RWPE2 (cell line): Measurements from ENCODE around the gene PRPF38A.
"Not testable (repeated sequence)": the region's sequence is repeated elsewhere in the genome, so short reads cannot be mapped to it uniquely, and the experiment has no call there.

Experiments
- ATAC-seq: fragments of 200-7000 bp; cut with Tn5 transposase; 3 replicates; pipeline ENCODE4 v1.9.1; 2021; ENCODE audit warnings: low read depth
- DNase-seq: peaks from one replicate; pipeline ENCODE4 v3.0.0-alpha.2; 2020; ENCODE audit warnings: low spot score
- H3K27ac ChIP-seq: fragments of 450-650 bp; 2 replicates; pipeline ENCODE4 v1.5.1; 2017; ENCODE audit warnings: mild to moderate bottlenecking; ENCODE audit not compliant: poor library complexity, severe bottlenecking
- H3K27me3 ChIP-seq: fragments of 250-450 bp; sonication (Bioruptor Pico); 2 replicates; pipeline ENCODE4 v1.5.1; 2021; ENCODE audit warnings: mild to moderate bottlenecking, moderate library complexity; ENCODE audit not compliant: insufficient read depth, poor library complexity, severe bottlenecking
- H3K36me3 ChIP-seq: fragments of 250-450 bp; sonication (Bioruptor Pico); 2 replicates; pipeline ENCODE4 v1.5.1; 2020; ENCODE audit warnings: low read depth, mild to moderate bottlenecking, moderate library complexity
- H3K4me1 ChIP-seq: fragments of 250-450 bp; sonication (Bioruptor Pico); 2 replicates; pipeline ENCODE4 v1.5.1; 2021; ENCODE audit warnings: mild to moderate bottlenecking, moderate library complexity; ENCODE audit not compliant: insufficient read depth, poor library complexity, severe bottlenecking
- H3K4me3 ChIP-seq: fragments of 250-450 bp; sonication (Bioruptor Pico); 2 replicates; pipeline ENCODE4 v1.5.1; 2021; ENCODE audit warnings: mild to moderate bottlenecking, moderate library complexity; ENCODE audit not compliant: severe bottlenecking
- H3K9me3 ChIP-seq: fragments of 250-450 bp; sonication (Bioruptor Pico); 2 replicates; pipeline ENCODE4 v1.5.1; 2021; ENCODE audit warnings: mild to moderate bottlenecking, moderate library complexity; ENCODE audit not compliant: severe bottlenecking
- CTCF ChIP-seq: fragments of 450-650 bp; IDR thresholded peaks from one replicate; pipeline ENCODE4 v1.5.1; 2017; ENCODE audit warnings: mild to moderate bottlenecking, moderate library complexity; ENCODE audit not compliant: poor library complexity, severe bottlenecking

PRPF38A gene

GRCh38 chr1:52367272-52367671 is 37.1 kb upstream of the PRPF38A start:
- Histone ChIP-seq H3K4me3 (no peak overlapping the region), H3K27ac (no peak overlapping the region), H3K36me3 (peaks cover 26% of the 10 kb centered on the region), H3K27me3 (no peaks in the 10 kb centered on the region), H3K4me1 (peaks cover 11% of the 10 kb centered on the region), H3K9me3 (no peaks in the 10 kb centered on the region)
- DNase-seq (no peak), ATAC-seq (no peak)
- TF ChIP-seq CTCF, result no peak

GRCh38 chr1:52368383-52369172 is 35.8 kb upstream of the PRPF38A start:
- peak overlapping the region; percentile 40 for H3K4me3 ChIP-seq

GRCh38 chr1:52369851-52370250 is 34.6 kb upstream of the PRPF38A start:
- not testable (repeated sequence) for H3K27ac ChIP-seq, ATAC-seq, H3K9me3 ChIP-seq, H3K27me3 ChIP-seq, H3K4me1 ChIP-seq, H3K4me3 ChIP-seq, DNase-seq
- H3K36me3 ChIP-seq, result peaks cover 31% of the 10 kb centered on the region

More at GRCh38 chr1:52368383-52369172, 35.8 kb upstream of the PRPF38A start:
- H3K36me3 ChIP-seq, result peaks cover 30% of the 10 kb centered on the region
- peaks cover 11% of the 10 kb centered on the region for H3K4me1 ChIP-seq
- peak overlapping the region; percentile 41 for H3K27ac ChIP-seq
- no peaks in the 10 kb centered on the region for H3K9me3 ChIP-seq
- ATAC-seq (peak; percentile 36), DNase-seq (no peak)
- TF ChIP-seq CTCF, result peak; percentile 43
- H3K27me3 ChIP-seq, result no peaks in the 10 kb centered on the region

DNA sequence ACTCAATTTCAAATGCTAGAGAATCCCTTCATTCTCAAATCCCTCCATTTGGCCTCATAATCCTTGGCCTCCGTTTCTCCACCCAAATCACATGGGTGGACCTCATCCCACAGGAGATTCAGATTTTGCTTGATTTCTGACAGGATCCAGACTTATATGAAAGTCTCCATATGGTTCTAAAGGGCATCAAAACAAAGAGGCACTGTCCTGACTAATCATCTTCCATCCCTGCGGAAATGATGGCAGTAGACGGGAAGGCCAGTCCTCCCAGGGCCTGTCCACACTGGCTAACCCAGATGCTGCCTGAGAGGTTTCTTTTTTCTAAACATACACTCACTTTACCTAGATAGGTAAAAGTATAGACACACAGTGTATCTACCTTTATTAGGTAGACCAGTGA is 19.0 kb upstream of the PRPF38A start:
- DNase-seq, result no peak
- H3K4me3 ChIP-seq, result no peak overlapping the region
- H3K4me1 ChIP-seq, result no peaks in the 10 kb centered on the region
- TF ChIP-seq CTCF, result no peak
- no peaks in the 10 kb centered on the region for H3K27me3 ChIP-seq
- H3K27ac ChIP-seq, result no peak overlapping the region
- ATAC-seq, result no peak
- H3K9me3 ChIP-seq, result no peaks in the 10 kb centered on the region
- peaks cover 97% of the 10 kb centered on the region for H3K36me3 ChIP-seq

DNA sequence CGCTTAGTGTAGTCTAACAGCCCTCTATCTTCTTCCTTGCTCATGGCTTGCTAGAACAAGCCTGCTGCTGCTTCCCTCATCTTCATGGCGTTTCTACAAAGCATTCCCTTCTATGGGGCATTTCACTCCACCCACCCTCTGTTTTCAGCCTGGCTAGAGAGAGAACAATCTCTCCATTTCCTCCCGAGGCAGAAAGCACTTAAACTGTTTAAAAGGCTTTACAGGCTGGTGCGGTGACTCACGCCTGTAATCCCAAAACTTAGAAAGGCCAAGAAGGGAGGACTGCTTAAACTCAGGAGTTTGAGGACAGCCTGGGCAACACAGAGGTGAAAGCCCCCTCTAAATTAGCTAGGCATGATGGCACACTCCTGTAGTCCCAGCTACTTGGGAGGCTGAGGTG is 17.9 kb upstream of the PRPF38A start:
- no peak for TF ChIP-seq CTCF
- Histone ChIP-seq H3K36me3 (peaks cover 92% of the 10 kb centered on the region), H3K4me1 (no peaks in the 10 kb centered on the region), H3K4me3 (no peak overlapping the region), H3K27ac (no peak overlapping the region), H3K9me3 (no peaks in the 10 kb centered on the region), H3K27me3 (no peaks in the 10 kb centered on the region)
- DNase-seq, result no peak
- no peak for ATAC-seq
